ENCODE measurements around the gene SEC61A2.

The SEC61A2 gene

GRCh38 chr10:12198156-12198555, 68.7 kb downstream of the SEC61A2 start:
- Histone ChIP-seq H3K79me2 (ENCODE audit: control insufficient read depth, low read length) (peaks cover 98% of the 10 kb centered on the region), H3K27me3 (ENCODE audit: control insufficient read depth, low read length) (no peaks in the 10 kb centered on the region), H4K20me1 (ENCODE audit: control insufficient read depth, insufficient read depth, low read depth, low read length) (peaks cover 5% of the 10 kb centered on the region; the same call in 1 of the 2 replicates), H3K36me3 (ENCODE audit: control insufficient read depth, low read length) (peaks cover 67% of the 10 kb centered on the region), H3K4me1 (ENCODE audit: control insufficient read depth, low read length) (peaks cover 31% of the 10 kb centered on the region), H3F3A (ENCODE audit: control insufficient read depth, insufficient read depth) (no peaks in the 10 kb centered on the region; the same call in 1 of the 2 replicates), H3K4me2 (ENCODE audit: low read length) (peak overlapping the region; percentile 89), H3K4me3 (ENCODE audit: low read length) (peak overlapping the region; percentile 54), H3K27ac (ENCODE audit: low read depth, low read length) (no peak overlapping the region), H3K9me2 (replicated peaks; ENCODE audit: control insufficient read depth, low read length) (no peaks in the 10 kb centered on the region), H3K9me3 (ENCODE audit: control insufficient read depth, insufficient read depth, low read length) (no peaks in the 10 kb centered on the region)
- TF ChIP-seq CTCF (IDR thresholded peaks at IDR 0.05; ENCODE audit: low read depth, low read length, poor library complexity, severe bottlenecking) (no peak), EZH2phosphoT487 (IDR thresholded peaks at IDR 0.05; ENCODE audit: borderline replicate concordance, low read length) (no peak)

DNA sequence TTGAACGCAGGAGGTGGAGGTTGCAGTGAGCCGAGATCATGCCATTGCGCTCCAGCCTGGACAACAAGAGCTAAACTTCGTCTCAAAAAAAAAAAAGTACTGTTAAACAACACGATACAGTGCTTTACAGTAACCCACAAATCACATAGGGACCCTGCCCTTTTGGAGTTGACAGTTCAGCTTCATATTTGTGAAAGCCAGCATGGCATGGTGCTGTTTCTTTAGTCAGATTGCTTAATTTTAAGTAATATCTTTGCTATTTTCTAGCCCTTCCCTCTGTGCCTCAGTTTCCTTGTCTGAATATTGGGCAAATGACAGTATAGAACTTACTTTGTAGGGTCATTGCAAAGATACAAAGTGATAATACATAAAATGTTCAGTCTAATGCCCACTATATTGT, 71.4 kb downstream of the SEC61A2 start:
- Histone ChIP-seq H3K4me1 (ENCODE audit: control insufficient read depth, low read length) (peaks cover 16% of the 10 kb centered on the region), H3K79me2 (ENCODE audit: control insufficient read depth, low read length) (peaks cover 98% of the 10 kb centered on the region), H3K4me2 (ENCODE audit: low read length) (no peak overlapping the region), H3K9me3 (ENCODE audit: control insufficient read depth, insufficient read depth, low read length) (no peaks in the 10 kb centered on the region), H3K4me3 (ENCODE audit: low read length) (no peak overlapping the region), H3F3A (ENCODE audit: control insufficient read depth, insufficient read depth) (no peaks in the 10 kb centered on the region), H3K9me2 (replicated peaks; ENCODE audit: control insufficient read depth, low read length) (no peaks in the 10 kb centered on the region), H3K27me3 (ENCODE audit: control insufficient read depth, low read length) (no peaks in the 10 kb centered on the region), H3K36me3 (ENCODE audit: control insufficient read depth, low read length) (peaks cover 80% of the 10 kb centered on the region), H4K20me1 (ENCODE audit: control insufficient read depth, insufficient read depth, low read depth, low read length) (no peaks in the 10 kb centered on the region; the same call in 1 of the 2 replicates), H3K27ac (ENCODE audit: low read depth, low read length) (no peak overlapping the region)
- no peak for TF ChIP-seq CTCF (IDR thresholded peaks at IDR 0.05; ENCODE audit: low read depth, low read length, poor library complexity, severe bottlenecking)
- TF ChIP-seq EZH2phosphoT487 (IDR thresholded peaks at IDR 0.05; ENCODE audit: borderline replicate concordance, low read length), result no peak

DNA sequence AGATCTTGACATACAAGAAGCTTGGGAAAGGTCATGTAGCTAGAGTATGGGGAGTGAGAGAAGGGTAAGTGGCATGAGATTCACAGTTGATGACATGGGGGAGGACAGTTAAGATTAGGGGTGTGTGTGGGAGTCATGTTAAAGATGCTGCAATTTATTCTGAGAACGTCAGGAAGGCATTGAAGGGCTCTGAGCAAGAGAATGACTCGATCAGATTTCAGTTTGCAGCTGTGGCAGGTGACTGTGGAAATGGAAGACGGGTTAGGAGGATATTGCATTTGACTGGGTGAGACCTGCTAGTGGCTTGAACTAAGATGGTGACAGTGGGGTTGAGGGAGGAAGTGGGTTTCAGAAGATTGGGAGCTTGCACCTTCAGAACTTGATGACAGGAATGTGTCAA, 72.1 kb downstream of the SEC61A2 start:
- H3K79me2 ChIP-seq (ENCODE audit: control insufficient read depth, low read length), result peaks cover 98% of the 10 kb centered on the region
- no peak overlapping the region for H3K27ac ChIP-seq (ENCODE audit: low read depth, low read length)
- TF ChIP-seq CTCF (IDR thresholded peaks at IDR 0.05; ENCODE audit: low read depth, low read length, poor library complexity, severe bottlenecking) (no peak), EZH2phosphoT487 (IDR thresholded peaks at IDR 0.05; ENCODE audit: borderline replicate concordance, low read length) (no peak)
- no peak overlapping the region for H3K4me2 ChIP-seq (ENCODE audit: low read length)
- H3K9me2 ChIP-seq (replicated peaks; ENCODE audit: control insufficient read depth, low read length), result no peaks in the 10 kb centered on the region
- peaks cover 16% of the 10 kb centered on the region for H3K4me1 ChIP-seq (ENCODE audit: control insufficient read depth, low read length)
- no peaks in the 10 kb centered on the region for H3K27me3 ChIP-seq (ENCODE audit: control insufficient read depth, low read length)
- H3K9me3 ChIP-seq (ENCODE audit: control insufficient read depth, insufficient read depth, low read length), result no peaks in the 10 kb centered on the region
- no peaks in the 10 kb centered on the region for H3F3A ChIP-seq (ENCODE audit: control insufficient read depth, insufficient read depth)
- no peak overlapping the region for H3K4me3 ChIP-seq (ENCODE audit: low read length)
- peaks cover 82% of the 10 kb centered on the region for H3K36me3 ChIP-seq (ENCODE audit: control insufficient read depth, low read length)
- H4K20me1 ChIP-seq (ENCODE audit: control insufficient read depth, insufficient read depth, low read depth, low read length), result no peaks in the 10 kb centered on the region; the same call in 1 of the 2 replicates

All from DOHH2 (cell line).